GM19438 (cell line): ENCODE measurements around the gene DNAJB13.
"Not testable (repeated sequence)": the region's sequence is repeated elsewhere in the genome, so short reads cannot be mapped to it uniquely, and the experiment has no call there.

Experiments
- ATAC-seq: cut with Tn5 transposase; IDR thresholded peaks from one replicate; pipeline ENCODE4 v1.9.1; 2021; ENCODE audit warnings: low read depth; ENCODE audit not compliant: unreplicated experiment

The DNAJB13 gene

GRCh38 chr11:73976451-73977151 is 25.8 kb downstream of the DNAJB13 start:
- no peak for ATAC-seq

GRCh38 chr11:73977856-73978519 is 27.2 kb downstream of the DNAJB13 start:
- ATAC-seq = no peak

- ATAC-seq = no peak
These were observed 27.8 kb downstream of the DNAJB13 start for GRCh38 chr11:73978576-73979086.

- ATAC-seq = peak; percentile 44
These were observed 29.5 kb downstream of the DNAJB13 start for GRCh38 chr11:73980001-73980961.

GRCh38 chr11:73981051-73981805 is 30.4 kb downstream of the DNAJB13 start:
- ATAC-seq = no peak

GRCh38 chr11:73982595-73982989 is 31.8 kb downstream of the DNAJB13 start, which contains the start of gene UCP2:
TSS of gene UCP2 (minus strand) at chr11:73982843. CDS start at chr11:73978378, 4,465 bp downstream.
- ATAC-seq = peak; percentile 55

- ATAC-seq = peak; percentile 65
These were observed 32.3 kb downstream of the DNAJB13 start for GRCh38 chr11:73982990-73983740.

GRCh38 chr11:73983741-73984538 is 33.1 kb downstream of the DNAJB13 start:
- no peak for ATAC-seq

- not testable (repeated sequence) for ATAC-seq
These were observed 34.8 kb downstream of the DNAJB13 start for GRCh38 chr11:73985661-73986060.

- no peak for ATAC-seq
These were observed 37.4 kb downstream of the DNAJB13 start for GRCh38 chr11:73988227-73988626.

- no peak for ATAC-seq
These were observed 38.3 kb downstream of the DNAJB13 start for GRCh38 chr11:73989156-73989555.

GRCh38 chr11:73990730-73991129 is 39.9 kb downstream of the DNAJB13 start:
- no peak for ATAC-seq

GRCh38 chr11:73991471-73992006 is 40.7 kb downstream of the DNAJB13 start:
- ATAC-seq = no peak

GRCh38 chr11:73995247-73995646 is 44.4 kb downstream of the DNAJB13 start:
- no peak for ATAC-seq

- peak; percentile 40 for ATAC-seq
These were observed 44.9 kb downstream of the DNAJB13 start for GRCh38 chr11:73995731-73996130.

GRCh38 chr11:73996161-73996747 is 45.4 kb downstream of the DNAJB13 start:
- ATAC-seq = no peak

- ATAC-seq = no peak
These were observed 46.4 kb downstream of the DNAJB13 start for GRCh38 chr11:73997120-73997770.
